Esophagus muscularis mucosa (tissue), 4 donors: ENCODE data around the gene YY1. TPM values are rescaled to one million over a fixed set of nuclear protein-coding genes. Genes with fewer than 3 reads are reported as not detected.

Source experiments
- DNase-seq: peaks from one replicate; pipeline ENCODE4 v3.0.0-alpha.2; 2017; ENCODE audit errors: extremely low spot score
- H3K27ac ChIP-seq, 4 donors: fragments of 200-600 bp; sonication (generic); replicated peaks in 1 of 4; 1 replicate in 3 of 4; 2 replicates in 1 of 4; pipeline ENCODE4 v1.5.1; 2016 to 2019; ENCODE audit warnings: mild to moderate bottlenecking in 1 of 4
- H3K27me3 ChIP-seq, 4 donors: fragments of 200-600 bp; sonication (generic); one replicate each; pipeline versions ENCODE4 v1.5.1 to v1.6.0; 2016 to 2019
- H3K36me3 ChIP-seq, 4 donors: fragments of 200-600 bp; sonication (generic); one replicate each; pipeline ENCODE4 v1.5.1; 2016 to 2019
- H3K4me1 ChIP-seq, 4 donors: fragments of 200-600 bp; sonication (generic); one replicate each; pipeline ENCODE4 v1.5.1; 2016 to 2019
- H3K4me3 ChIP-seq, 4 donors: fragments of 200-600 bp; sonication (generic); 1 replicate in 2 of 4; 2 replicates in 2 of 4; pipeline ENCODE4 v1.5.1; 2016 to 2019; ENCODE audit warnings: mild to moderate bottlenecking in 4 of 4, moderate library complexity in 1 of 4
- H3K9me3 ChIP-seq, 4 donors: fragments of 200-600 bp; sonication (generic); 1 replicate in 3 of 4; 2 replicates in 1 of 4; pipeline ENCODE4 v1.5.1; 2016 to 2019
- EP300 ChIP-seq: sonication (generic); formaldehyde crosslinking; IDR thresholded peaks from one replicate; pipeline ENCODE4 v1.6.1; 2017; ENCODE audit warnings: antibody characterized with exemption
- POLR2A ChIP-seq: fragments of 450-650 bp; IDR thresholded peaks from one replicate; pipeline ENCODE4 v1.6.1; 2017; ENCODE audit warnings: antibody characterized with exemption, moderate library complexity, mild to moderate bottlenecking, low read depth
- POLR2AphosphoS5 ChIP-seq, 2 donors: sonication (generic); formaldehyde crosslinking; IDR thresholded peaks; one replicate each; pipeline ENCODE4 v1.6.1; 2017; ENCODE audit warnings: antibody characterized with exemption in 2 of 2
- WGBS: methylation state at CpG from one replicate; pipeline ENCODE4 v1.1.5; 2018; 5-methylcytosine and 5-hydroxymethylcytosine counted together
- intact Hi-C: fragments of 100-400 bp; cut with DNase I; formaldehyde crosslinking; loops from one replicate; pipeline ENCODE4 v1.15.1; 2023
- total RNA-seq, 4 donors: library from RNA; depleted of rRNA; stranded (reverse); fragments of >200 nt; gene quantifications; one replicate each; pipeline versions ENCODE4 v1.1.0 to v1.2.1, GENCODE V29; 2016
- TF ChIP-seq, protein P1 (sequence below), 3 experiments: fragments of 200-600 bp in 2 of 3; fragments of 450-650 bp in 1 of 3; sonication (generic) in 2 of 3; IDR thresholded peaks; one replicate each; pipeline ENCODE4 v1.5.1; 2017 to 2019; ENCODE audit warnings: antibody characterized with exemption in 3 of 3, mild to moderate bottlenecking in 2 of 3, moderate library complexity in 1 of 3

YY1 gene
- total RNA-seq, 4 donors from 2014 or later = 54.8 to 83.4 (median 62.7) TPM

DNA sequence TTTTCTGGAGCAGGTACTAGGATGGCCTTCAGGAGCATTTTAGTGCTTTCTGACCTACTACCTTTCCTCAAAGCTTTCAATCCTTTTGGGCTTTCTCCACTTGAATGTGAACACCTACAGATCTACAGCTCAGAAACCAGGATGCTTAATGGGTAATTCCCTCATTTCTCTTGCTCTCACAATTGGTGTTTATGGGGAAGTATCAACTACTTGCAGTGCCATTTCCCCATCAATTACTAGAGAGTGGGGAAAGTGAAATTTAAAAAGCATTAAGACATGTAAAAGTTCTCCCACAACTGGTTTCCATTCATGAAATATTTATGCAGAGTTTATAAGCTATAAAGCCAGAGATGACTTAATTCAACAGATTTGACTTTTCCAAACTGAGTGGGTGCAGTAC, 2.1 kb upstream of the YY1 start:
- Histone ChIP-seq H3K27ac (peak overlapping the region in 1 of 4 donors; percentile 100), H3K9me3 (no peaks in the 10 kb centered on the region), H3K4me3 (peak overlapping the region; percentile 77 to 100 (median 92)), H3K27me3 (no peaks in the 10 kb centered on the region), H3K4me1 (peaks cover 27 to 46% (median 38%) of the 10 kb centered on the region in 4 donors), H3K36me3 (peaks cover 0 to 5% (median 3%) of the 10 kb centered on the region in 4 donors)
- intact Hi-C loops = loop anchor here (2.0 kb wide), 1 partner anchor 22 kb away; no protein-coding TSS in a partner anchor
- no peak for DNase-seq
- TF ChIP-seq POLR2A (no peak), EP300 (no peak), POLR2AphosphoS5 (IDR thresholded peaks at IDR 0.05) (no peak)
- TF ChIP-seq, protein P1, sequence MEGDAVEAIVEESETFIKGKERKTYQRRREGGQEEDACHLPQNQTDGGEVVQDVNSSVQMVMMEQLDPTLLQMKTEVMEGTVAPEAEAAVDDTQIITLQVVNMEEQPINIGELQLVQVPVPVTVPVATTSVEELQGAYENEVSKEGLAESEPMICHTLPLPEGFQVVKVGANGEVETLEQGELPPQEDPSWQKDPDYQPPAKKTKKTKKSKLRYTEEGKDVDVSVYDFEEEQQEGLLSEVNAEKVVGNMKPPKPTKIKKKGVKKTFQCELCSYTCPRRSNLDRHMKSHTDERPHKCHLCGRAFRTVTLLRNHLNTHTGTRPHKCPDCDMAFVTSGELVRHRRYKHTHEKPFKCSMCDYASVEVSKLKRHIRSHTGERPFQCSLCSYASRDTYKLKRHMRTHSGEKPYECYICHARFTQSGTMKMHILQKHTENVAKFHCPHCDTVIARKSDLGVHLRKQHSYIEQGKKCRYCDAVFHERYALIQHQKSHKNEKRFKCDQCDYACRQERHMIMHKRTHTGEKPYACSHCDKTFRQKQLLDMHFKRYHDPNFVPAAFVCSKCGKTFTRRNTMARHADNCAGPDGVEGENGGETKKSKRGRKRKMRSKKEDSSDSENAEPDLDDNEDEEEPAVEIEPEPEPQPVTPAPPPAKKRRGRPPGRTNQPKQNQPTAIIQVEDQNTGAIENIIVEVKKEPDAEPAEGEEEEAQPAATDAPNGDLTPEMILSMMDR (IDR thresholded peaks at IDR 0.05) = no peak

DNA sequence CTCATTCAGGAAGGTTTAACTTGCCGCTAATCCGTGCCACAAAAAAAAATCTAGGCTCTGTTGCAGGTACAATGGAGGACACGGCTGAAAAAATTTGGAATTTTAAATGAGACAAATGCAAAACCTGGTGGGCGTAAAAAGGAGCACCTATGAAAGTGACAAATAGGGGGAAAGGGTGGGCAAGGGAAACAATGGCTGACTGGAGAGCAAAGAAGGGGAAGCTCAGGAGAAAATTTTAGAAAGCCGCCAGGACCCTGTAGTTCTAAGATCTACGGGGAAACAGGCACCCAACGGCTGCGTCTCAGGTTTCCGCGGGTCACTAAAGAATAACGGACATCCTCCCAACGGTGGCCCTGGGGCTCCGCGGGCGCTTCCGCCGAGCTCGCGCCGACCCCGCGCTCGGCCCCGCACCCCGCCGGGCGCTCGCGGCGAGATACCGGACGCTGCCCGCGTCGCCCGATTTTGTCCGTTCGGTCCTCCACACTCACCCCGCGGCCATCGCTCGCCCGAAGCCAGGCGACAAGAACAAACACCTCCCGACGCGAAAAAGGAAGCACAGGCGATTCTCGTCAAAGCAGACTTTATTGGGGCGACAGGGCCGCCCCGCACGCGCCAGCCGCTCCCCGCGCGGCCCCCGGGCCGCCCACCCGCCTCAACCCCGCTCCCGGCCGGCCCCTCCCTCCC, 1.1 kb upstream of the YY1 start:
- H3K36me3 ChIP-seq = peaks cover 0 to 4% (median 0%) of the 10 kb centered on the region in 4 donors
- intact Hi-C loops = loop anchor here (2.0 kb wide), 1 partner anchor 23 kb away; no protein-coding TSS in a partner anchor
- no peak for DNase-seq
- peak overlapping the region; percentile 99 to 100 (median 100) for H3K27ac ChIP-seq
- no peaks in the 10 kb centered on the region for H3K9me3 ChIP-seq
- TF ChIP-seq POLR2AphosphoS5 (IDR thresholded peaks at IDR 0.05) = peak in 1 of 2 donors; percentile 36
- TF ChIP-seq, protein P1 (IDR thresholded peaks at IDR 0.05) = no peak
- no peaks in the 10 kb centered on the region for H3K27me3 ChIP-seq
- H3K4me3 ChIP-seq = peak overlapping the region; percentile 77 to 100 (median 92)
- 0% methylated on average over 28 of the region's 64 CpGs for WGBS
- H3K4me1 ChIP-seq = peaks cover 37 to 56% (median 48%) of the 10 kb centered on the region in 4 donors

DNA sequence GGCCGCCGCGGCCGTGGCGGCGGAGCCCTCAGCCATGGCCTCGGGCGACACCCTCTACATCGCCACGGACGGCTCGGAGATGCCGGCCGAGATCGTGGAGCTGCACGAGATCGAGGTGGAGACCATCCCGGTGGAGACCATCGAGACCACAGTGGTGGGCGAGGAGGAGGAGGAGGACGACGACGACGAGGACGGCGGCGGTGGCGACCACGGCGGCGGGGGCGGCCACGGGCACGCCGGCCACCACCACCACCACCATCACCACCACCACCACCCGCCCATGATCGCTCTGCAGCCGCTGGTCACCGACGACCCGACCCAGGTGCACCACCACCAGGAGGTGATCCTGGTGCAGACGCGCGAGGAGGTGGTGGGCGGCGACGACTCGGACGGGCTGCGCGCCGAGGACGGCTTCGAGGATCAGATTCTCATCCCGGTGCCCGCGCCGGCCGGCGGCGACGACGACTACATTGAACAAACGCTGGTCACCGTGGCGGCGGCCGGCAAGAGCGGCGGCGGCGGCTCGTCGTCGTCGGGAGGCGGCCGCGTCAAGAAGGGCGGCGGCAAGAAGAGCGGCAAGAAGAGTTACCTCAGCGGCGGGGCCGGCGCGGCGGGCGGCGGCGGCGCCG, 381 bp downstream of the YY1 start:
- peak overlapping the region; percentile 77 to 100 (median 92) for H3K4me3 ChIP-seq
- no peaks in the 10 kb centered on the region for H3K9me3 ChIP-seq
- peak overlapping the region; percentile 99 to 100 (median 100) for H3K27ac ChIP-seq
- intact Hi-C loops = no loop called here
- TF ChIP-seq, protein P1 (IDR thresholded peaks at IDR 0.05) = no peak
- TF ChIP-seq POLR2AphosphoS5 (IDR thresholded peaks at IDR 0.05) (no peak), EP300 (no peak), POLR2A (no peak)
- H3K36me3 ChIP-seq = no peaks in the 10 kb centered on the region
- 2% methylated on average over 24 of the region's 93 CpGs for WGBS
- peaks cover 43 to 67% (median 60%) of the 10 kb centered on the region in 4 donors for H3K4me1 ChIP-seq
- H3K27me3 ChIP-seq = no peaks in the 10 kb centered on the region
- no peak for DNase-seq

DNA sequence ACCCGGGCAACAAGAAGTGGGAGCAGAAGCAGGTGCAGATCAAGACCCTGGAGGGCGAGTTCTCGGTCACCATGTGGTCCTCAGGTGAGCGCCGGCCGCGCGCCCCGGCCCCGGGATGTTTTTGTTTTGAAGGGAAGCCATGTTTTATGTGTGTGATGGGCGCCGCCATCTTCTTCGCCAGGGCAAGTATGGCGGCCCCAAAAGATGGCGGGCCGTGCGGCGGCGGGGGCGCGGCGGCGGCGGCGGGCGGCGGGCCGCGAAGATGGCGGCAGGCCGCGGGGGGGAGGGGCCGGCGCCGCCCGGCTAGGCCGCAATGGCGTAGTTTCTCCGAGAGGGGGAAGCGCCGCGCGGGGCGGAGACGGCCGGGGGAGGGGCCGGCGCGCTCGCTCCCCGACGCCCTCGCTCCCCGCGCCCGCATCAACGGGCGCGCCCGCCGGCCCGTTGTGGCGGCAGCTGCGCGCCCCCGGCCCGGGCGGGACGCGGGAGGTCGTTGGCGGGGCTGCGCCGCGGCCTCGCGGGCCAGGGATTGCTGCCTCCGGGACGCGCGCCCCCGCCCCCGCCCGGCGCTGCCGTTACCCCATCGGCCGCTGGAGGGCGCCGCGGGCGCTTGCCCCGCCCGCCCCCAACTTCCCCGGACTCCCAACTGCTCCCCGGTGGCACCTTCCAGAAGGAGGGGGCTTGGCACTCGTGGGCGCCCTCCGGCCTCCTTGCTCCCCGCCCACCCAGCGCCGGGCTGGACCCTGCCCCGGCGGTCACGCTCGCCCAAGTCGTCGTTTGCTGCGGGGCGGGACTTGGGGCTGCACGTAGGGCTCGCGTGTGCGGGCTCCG, 1.1 kb downstream of the YY1 start:
- intact Hi-C loops = loop anchor here (5.0 kb wide), 1 partner anchor 47 kb away; no protein-coding TSS in a partner anchor
- Histone ChIP-seq H3K4me1 (peaks cover 49 to 69% (median 64%) of the 10 kb centered on the region in 4 donors), H3K36me3 (no peaks in the 10 kb centered on the region), H3K9me3 (no peaks in the 10 kb centered on the region), H3K27ac (peak overlapping the region; percentile 99 to 100 (median 100)), H3K4me3 (peak overlapping the region; percentile 77 to 100 (median 92)), H3K27me3 (no peaks in the 10 kb centered on the region)
- DNase-seq = peak; percentile 96
- TF ChIP-seq POLR2A (peak; percentile 25), POLR2AphosphoS5 (IDR thresholded peaks at IDR 0.05) (peak; percentile 88 to 90), EP300 (no peak)
- TF ChIP-seq, protein P1 (IDR thresholded peaks at IDR 0.05) = peak; percentile 74 to 87 (median 76)
- WGBS = 0% methylated on average over 25 of the region's 115 CpGs
